Panc1 (cell line): ENCODE data around the gene CALD1. TPM values are rescaled to one million over a fixed set of nuclear protein-coding genes. Genes with fewer than 3 reads are reported as not detected.

Source experiments
- ATAC-seq: fragments of 200-7000 bp; cut with Tn5 transposase; 2 replicates; pipeline ENCODE4 v1.9.1; 2020; ENCODE audit warnings: mild to moderate bottlenecking, moderate library complexity
- BruUV-seq: library from RNA; stranded (reverse); fragments of 400-500 nt; replicated peaks from 2 replicates; lab custom pipeline; 2021; lab: Mats Ljungman, UMichigan
- CTCF ChIA-PET: fragments of 300-600 bp; sonication (Branson Sonifier 250); formaldehyde crosslinking; loops from one replicate; lab custom pipeline; 2022; ENCODE audit warnings: antibody characterized with exemption; lab: Charles Lee
- POLR2A ChIA-PET: fragments of 300-600 bp; sonication (Branson Sonifier 250); formaldehyde crosslinking; loops from one replicate; lab custom pipeline; 2022; ENCODE audit warnings: antibody characterized with exemption; lab: Charles Lee
- DNase-seq: peaks from one replicate; pipeline ENCODE4 v3.0.0-alpha.2; 2010; ENCODE audit warnings: low read depth, low spot score
- H3K27ac ChIP-seq: 2 replicates; pipeline ENCODE4 v1.5.1; 2011; ENCODE audit warnings: mild to moderate bottlenecking, low read length, inconsistent platforms
- H3K27me3 ChIP-seq: fragments of 200-500 bp; sonication (Bioruptor generic); 2 replicates; pipeline ENCODE4 v1.6.0; 2014; ENCODE audit warnings: low read length, inconsistent platforms; ENCODE audit not compliant: control insufficient read depth, insufficient read depth
- H3K36me3 ChIP-seq: fragments of 200-500 bp; sonication (Bioruptor generic); 2 replicates; pipeline ENCODE4 v1.5.1; 2014; ENCODE audit warnings: inconsistent platforms, mild to moderate bottlenecking, low read length, moderate library complexity; ENCODE audit not compliant: control insufficient read depth, insufficient read depth
- H3K4me1 ChIP-seq: 2 replicates; pipeline ENCODE4 v1.5.1; 2011; ENCODE audit warnings: inconsistent platforms, mild to moderate bottlenecking, low read length, moderate library complexity; ENCODE audit not compliant: control insufficient read depth, insufficient read depth
- H3K4me3 ChIP-seq, 2 experiments: 2 replicates each; pipeline ENCODE4 v1.5.1; 2011 to 2012; ENCODE audit warnings: low read depth in 2 of 2, low read length in 2 of 2, mild to moderate bottlenecking in 2 of 2, inconsistent platforms in 1 of 2, moderate library complexity in 1 of 2
- H3K9me3 ChIP-seq: fragments of 200-500 bp; sonication (Bioruptor generic); 2 replicates; pipeline ENCODE4 v1.5.1; 2014; ENCODE audit warnings: low read depth, mild to moderate bottlenecking, inconsistent platforms, low read length, moderate library complexity; ENCODE audit not compliant: control insufficient read depth, insufficient read depth
- CTCF ChIP-seq: fragments of 450-650 bp; IDR thresholded peaks from 2 replicates; pipeline ENCODE4 v1.5.1; 2017; ENCODE audit warnings: mild to moderate bottlenecking
- POLR2AphosphoS5 ChIP-seq: IDR thresholded peaks from 2 replicates; pipeline ENCODE4 v1.6.1; 2012; ENCODE audit warnings: mild to moderate bottlenecking, low read depth, low read length, moderate library complexity
- SIN3A ChIP-seq: IDR thresholded peaks from 2 replicates; pipeline ENCODE4 v1.6.1; 2012; ENCODE audit warnings: low read depth, mild to moderate bottlenecking, low read length, moderate library complexity, borderline replicate concordance; ENCODE audit not compliant: insufficient read depth
- TCF7L2 ChIP-seq: IDR thresholded peaks from 2 replicates; pipeline ENCODE4 v1.6.1; 2011; ENCODE audit warnings: mild to moderate bottlenecking, low read depth, low read length, inconsistent platforms
- in situ Hi-C: cut with HindIII; loops from 2 replicates; pipeline ENCODE4 v1.10.0; 2016; ENCODE audit warnings: low sequenced_read_pairs, low pct_unique_long_range_greater_than_20kb
- intact Hi-C: fragments of 100-400 bp; cut with micrococcal nuclease; formaldehyde crosslinking; loops from one replicate; pipeline ENCODE4 v1.10.0; 2022; ENCODE audit not compliant: unreplicated experiment
- total RNA-seq: library from RNA; stranded (reverse); gene quantifications from one replicate; pipeline ENCODE4 v1.2.1, GENCODE V29; 2021; ENCODE audit not compliant: unreplicated experiment
- TF ChIP-seq, protein P1 (sequence below), 2 experiments: IDR thresholded peaks; 2 replicates each; pipeline ENCODE4 v1.6.1; 2011 to 2012; ENCODE audit warnings: low read depth in 2 of 2, control low read depth in 1 of 2, low read length in 1 of 2, mild to moderate bottlenecking in 1 of 2, moderate library complexity in 1 of 2; ENCODE audit not compliant: insufficient read depth in 1 of 2

CALD1 gene
- total RNA-seq, 1 experiment from 2014 or later = 9.2 TPM

GRCh38 chr7:134932707-134933370, 153.4 kb downstream of the CALD1 start:
- Histone ChIP-seq H3K27ac (no peak overlapping the region), H3K4me1 (no peaks in the 10 kb centered on the region), H3K4me3 (no peak overlapping the region), H3K36me3 (no peaks in the 10 kb centered on the region), H3K9me3 (no peaks in the 10 kb centered on the region), H3K27me3 (no peaks in the 10 kb centered on the region)
- ChIA-PET CTCF (no interaction called here), POLR2A (no interaction called here)
- TF ChIP-seq CTCF = no peak
- TF ChIP-seq POLR2AphosphoS5 = no peak
- TF ChIP-seq TCF7L2 = no peak
- no peak for TF ChIP-seq SIN3A
- TF ChIP-seq, protein P1, sequence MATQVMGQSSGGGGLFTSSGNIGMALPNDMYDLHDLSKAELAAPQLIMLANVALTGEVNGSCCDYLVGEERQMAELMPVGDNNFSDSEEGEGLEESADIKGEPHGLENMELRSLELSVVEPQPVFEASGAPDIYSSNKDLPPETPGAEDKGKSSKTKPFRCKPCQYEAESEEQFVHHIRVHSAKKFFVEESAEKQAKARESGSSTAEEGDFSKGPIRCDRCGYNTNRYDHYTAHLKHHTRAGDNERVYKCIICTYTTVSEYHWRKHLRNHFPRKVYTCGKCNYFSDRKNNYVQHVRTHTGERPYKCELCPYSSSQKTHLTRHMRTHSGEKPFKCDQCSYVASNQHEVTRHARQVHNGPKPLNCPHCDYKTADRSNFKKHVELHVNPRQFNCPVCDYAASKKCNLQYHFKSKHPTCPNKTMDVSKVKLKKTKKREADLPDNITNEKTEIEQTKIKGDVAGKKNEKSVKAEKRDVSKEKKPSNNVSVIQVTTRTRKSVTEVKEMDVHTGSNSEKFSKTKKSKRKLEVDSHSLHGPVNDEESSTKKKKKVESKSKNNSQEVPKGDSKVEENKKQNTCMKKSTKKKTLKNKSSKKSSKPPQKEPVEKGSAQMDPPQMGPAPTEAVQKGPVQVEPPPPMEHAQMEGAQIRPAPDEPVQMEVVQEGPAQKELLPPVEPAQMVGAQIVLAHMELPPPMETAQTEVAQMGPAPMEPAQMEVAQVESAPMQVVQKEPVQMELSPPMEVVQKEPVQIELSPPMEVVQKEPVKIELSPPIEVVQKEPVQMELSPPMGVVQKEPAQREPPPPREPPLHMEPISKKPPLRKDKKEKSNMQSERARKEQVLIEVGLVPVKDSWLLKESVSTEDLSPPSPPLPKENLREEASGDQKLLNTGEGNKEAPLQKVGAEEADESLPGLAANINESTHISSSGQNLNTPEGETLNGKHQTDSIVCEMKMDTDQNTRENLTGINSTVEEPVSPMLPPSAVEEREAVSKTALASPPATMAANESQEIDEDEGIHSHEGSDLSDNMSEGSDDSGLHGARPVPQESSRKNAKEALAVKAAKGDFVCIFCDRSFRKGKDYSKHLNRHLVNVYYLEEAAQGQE (IDR thresholded peaks at IDR 0.05; ENCODE audit: insufficient read depth in 1 of 2, low read depth in 2 of 2, low read length in 1 of 2) = no peak
- ATAC-seq = no peak
- intact Hi-C loops = no loop called here
- DNase-seq = no peak
- no TSS peak for BruUV-seq
- in situ Hi-C loops = no loop called here

GRCh38 chr7:134933460-134934068, 154.1 kb downstream of the CALD1 start:
- TF ChIP-seq, protein P1 (IDR thresholded peaks at IDR 0.05; ENCODE audit: insufficient read depth in 1 of 2, low read depth in 2 of 2, low read length in 1 of 2) = no peak
- TF ChIP-seq TCF7L2 (no peak), SIN3A (no peak), CTCF (no peak), POLR2AphosphoS5 (no peak)
- no peaks in the 10 kb centered on the region for H3K27me3 ChIP-seq
- no peak for DNase-seq
- intact Hi-C loops (no loop called here), in situ Hi-C loops (no loop called here)
- H3K36me3 ChIP-seq = no peaks in the 10 kb centered on the region
- POLR2A ChIA-PET = no interaction called here
- CTCF ChIA-PET = no interaction called here
- no peak overlapping the region for H3K4me3 ChIP-seq
- BruUV-seq = no TSS peak
- no peak overlapping the region for H3K27ac ChIP-seq
- H3K9me3 ChIP-seq = no peaks in the 10 kb centered on the region
- H3K4me1 ChIP-seq = no peaks in the 10 kb centered on the region
- no peak for ATAC-seq
